HCT116 (cell line): ENCODE results near the gene SUSD4. TPM values are rescaled to one million over a fixed set of nuclear protein-coding genes. Genes with fewer than 3 reads are reported as not detected.

Experiments
- ATAC-seq: fragments of 200-7000 bp; cut with Tn5 transposase; 2 replicates; pipeline ENCODE4 v1.9.1; 2020; ENCODE audit warnings: mild to moderate bottlenecking, moderate library complexity
- BruUV-seq: library from RNA; stranded (reverse); fragments of 400-500 nt; replicated peaks from 2 replicates; lab custom pipeline; 2021; lab: Mats Ljungman, UMichigan
- CTCF ChIA-PET: fragments of 300-600 bp; sonication (Branson Sonifier 250); formaldehyde crosslinking; loops from one replicate; lab custom pipeline; 2021; ENCODE audit warnings: antibody characterized with exemption; lab: Charles Lee
- POLR2A ChIA-PET: fragments of 300-600, 350-600 bp; sonication (Branson Sonifier 250); formaldehyde crosslinking; loops from one replicate; lab custom pipeline; 2021; ENCODE audit warnings: antibody characterized with exemption; lab: Charles Lee
- RAD21 ChIA-PET, 2 experiments: fragments of 300-600 bp; sonication (Branson Sonifier 250); formaldehyde crosslinking; loops; one replicate each; lab custom pipeline; 2023; ENCODE audit warnings: low total read pairs in 2 of 2; ENCODE audit not compliant: uncharacterized antibody in 2 of 2, unreplicated experiment in 2 of 2, low non-redundant PET in 1 of 2; lab: Charles Lee
- DNase-seq: peaks from one replicate; pipeline ENCODE4 v3.0.0-alpha.2; 2010; ENCODE audit warnings: low read depth, low spot score
- H2AFZ ChIP-seq: fragments of 200-600 bp; shearing (Covaris generic), sonication (generic); 2 replicates; pipeline ENCODE4 v1.6.1; 2017; ENCODE audit warnings: low read depth, mixed run types, mixed read lengths, antibody characterized with exemption, low read length; ENCODE audit not compliant: poor library complexity, severe bottlenecking
- H3K27ac ChIP-seq: 2 replicates; pipeline ENCODE4 v1.5.1; 2012; ENCODE audit warnings: low read depth, low read length
- H3K27me3 ChIP-seq: fragments of 200-600 bp; sonication (generic); 2 replicates; pipeline ENCODE4 v1.6.1; 2016; ENCODE audit warnings: mixed run types, low read length, mixed read lengths; ENCODE audit not compliant: insufficient read depth
- H3K36me3 ChIP-seq, 2 experiments: fragments of 200-500 bp in 1 of 2; fragments of 200-600 bp in 1 of 2; sonication (Bioruptor generic) in 1 of 2; sonication (generic) in 1 of 2; 2 replicates each; pipeline versions ENCODE4 v1.5.1 to v1.6.1; 2014 to 2016; ENCODE audit warnings: low read length in 2 of 2, inconsistent platforms in 1 of 2, mixed read lengths in 1 of 2, mixed run types in 1 of 2; ENCODE audit not compliant: insufficient read depth in 2 of 2, control insufficient read depth in 1 of 2
- H3K4me1 ChIP-seq, 2 experiments: fragments of 200-600 bp in 1 of 2; sonication (generic) in 1 of 2; 2 replicates each; pipeline versions ENCODE4 v1.5.1 to v1.6.1; 2012 to 2017; ENCODE audit warnings: low read length in 2 of 2, inconsistent platforms in 1 of 2, mild to moderate bottlenecking in 1 of 2, mixed read lengths in 1 of 2, mixed run types in 1 of 2, moderate library complexity in 1 of 2; ENCODE audit not compliant: insufficient read depth in 2 of 2, control insufficient read depth in 1 of 2
- H3K4me2 ChIP-seq: fragments of 200-600 bp; sonication (generic); 2 replicates; pipeline ENCODE4 v1.6.1; 2017; ENCODE audit warnings: mixed run types, low read length, mixed read lengths
- H3K4me3 ChIP-seq, 2 experiments: fragments of 200-600 bp in 1 of 2; sonication (generic) in 1 of 2; replicated peaks in 1 of 2; 2 replicates each; pipeline ENCODE4 v1.5.1; 2011 to 2016; ENCODE audit warnings: low read length in 2 of 2, control low read depth in 1 of 2, low read depth in 1 of 2, mild to moderate bottlenecking in 1 of 2, mixed read lengths in 1 of 2, mixed run types in 1 of 2
- H3K79me2 ChIP-seq: fragments of 200-600 bp; sonication (generic); 2 replicates; pipeline ENCODE4 v1.6.1; 2017; ENCODE audit warnings: mild to moderate bottlenecking, mixed run types, low read length, moderate library complexity, mixed read lengths; ENCODE audit not compliant: insufficient read depth
- H3K9ac ChIP-seq: fragments of 200-600 bp; sonication (generic); 2 replicates; pipeline ENCODE4 v1.6.1; 2016; ENCODE audit warnings: low read length, mixed read lengths
- H3K9me2 ChIP-seq: fragments of 200-600 bp; sonication (generic), shearing (Covaris generic); 2 replicates; pipeline ENCODE4 v1.6.1; 2017; ENCODE audit warnings: mixed run types, mild to moderate bottlenecking, moderate library complexity; ENCODE audit not compliant: insufficient read depth
- H3K9me3 ChIP-seq, 2 experiments: fragments of 200-500 bp in 1 of 2; fragments of 200-600 bp in 1 of 2; sonication (Bioruptor generic) in 1 of 2; sonication (generic) in 1 of 2; 2 replicates each; pipeline ENCODE4 v1.6.1; 2014 to 2017; ENCODE audit warnings: low read length in 2 of 2, mixed read lengths in 2 of 2, inconsistent platforms in 1 of 2, low read depth in 1 of 2, mild to moderate bottlenecking in 1 of 2, mixed run types in 1 of 2, moderate library complexity in 1 of 2; ENCODE audit not compliant: control insufficient read depth in 1 of 2, insufficient read depth in 1 of 2
- H4K20me1 ChIP-seq: fragments of 200-600 bp; sonication (generic), shearing (Covaris generic); 2 replicates; pipeline ENCODE4 v1.6.1; 2017; ENCODE audit warnings: mixed run types, mild to moderate bottlenecking, moderate library complexity; ENCODE audit not compliant: insufficient read depth
- ATF3 ChIP-seq: IDR thresholded peaks from 2 replicates; pipeline ENCODE4 v1.6.1; 2012
- CEBPB ChIP-seq: IDR thresholded peaks from 2 replicates; pipeline ENCODE4 v1.6.1; 2012; ENCODE audit warnings: low read depth
- EGR1 ChIP-seq: IDR thresholded peaks from 2 replicates; pipeline ENCODE4 v1.6.1; 2012; ENCODE audit warnings: low read depth
- EZH2 ChIP-seq: fragments of 200-600 bp; sonication (generic); IDR thresholded peaks from 2 replicates; pipeline ENCODE4 v1.6.1; 2017; ENCODE audit warnings: antibody characterized with exemption, mixed run types
- EZH2phosphoT487 ChIP-seq: fragments of 200-600 bp; IDR thresholded peaks from 2 replicates; pipeline ENCODE4 v1.6.1; 2018; ENCODE audit warnings: antibody characterized with exemption, borderline replicate concordance
- FOSL1 ChIP-seq: IDR thresholded peaks from 2 replicates; pipeline ENCODE4 v1.6.1; 2012; ENCODE audit warnings: low read depth
- JUND ChIP-seq: IDR thresholded peaks from 2 replicates; pipeline ENCODE4 v1.6.1; 2012
- MAX ChIP-seq: IDR thresholded peaks from 2 replicates; pipeline ENCODE4 v1.6.1; 2012
- POLR2AphosphoS5 ChIP-seq: IDR thresholded peaks from 2 replicates; pipeline ENCODE4 v1.6.1; 2011; ENCODE audit warnings: mild to moderate bottlenecking, low read depth, low read length, moderate library complexity
- SIN3A ChIP-seq: IDR thresholded peaks from 2 replicates; pipeline ENCODE4 v1.6.1; 2012; ENCODE audit warnings: low read depth
- SRF ChIP-seq: IDR thresholded peaks from 2 replicates; pipeline ENCODE4 v1.6.1; 2012; ENCODE audit warnings: low read depth
- YY1 ChIP-seq: IDR thresholded peaks from 2 replicates; pipeline ENCODE4 v1.6.1; 2011; ENCODE audit warnings: low read length, low read depth, moderate library complexity, mild to moderate bottlenecking; ENCODE audit not compliant: insufficient replicate concordance; ENCODE audit errors: extremely low read depth
- ZBTB33 ChIP-seq: IDR thresholded peaks from 2 replicates; pipeline ENCODE4 v1.6.1; 2011; ENCODE audit warnings: mild to moderate bottlenecking, low read length, moderate library complexity; ENCODE audit not compliant: insufficient replicate concordance; ENCODE audit errors: extremely low read depth
- ZFX ChIP-seq: fragments of 450-650 bp; IDR thresholded peaks from 2 replicates; pipeline ENCODE4 v1.6.1; 2017
- intact Hi-C: fragments of 100-400 bp; cut with micrococcal nuclease; formaldehyde crosslinking; loops from 2 replicates; pipeline ENCODE4 v1.10.0; 2022
- total RNA-seq: library from RNA; stranded (reverse); gene quantifications from one replicate; pipeline ENCODE4 v1.2.1, GENCODE V29; 2021; ENCODE audit not compliant: unreplicated experiment

The SUSD4 gene
- total RNA-seq, 1 experiment from 2014 or later, result 0.59 TPM

GRCh38 chr1:223301371-223301770 lies 62.6 kb downstream of the SUSD4 start (continued):
- TF ChIP-seq EGR1, result no peak
- TF ChIP-seq ATF3, result no peak
- TF ChIP-seq FOSL1, result no peak
- TF ChIP-seq, all 23 proteins: peak for 0

GRCh38 chr1:223299553-223299952 lies 64.4 kb downstream of the SUSD4 start:
- Histone ChIP-seq H4K20me1 (no peaks in the 10 kb centered on the region), H2AFZ (no peak overlapping the region), H3K9me2 (no peaks in the 10 kb centered on the region), H3K27ac (no peak overlapping the region), H3K9ac (no peak overlapping the region), H3K4me2 (no peak overlapping the region), H3K79me2 (no peaks in the 10 kb centered on the region), H3K9me3 (peaks cover 0 to 7% of the 10 kb centered on the region in 2 experiments; a peak in 2 of 4 replicates), H3K36me3 (no peaks in the 10 kb centered on the region), H3K4me1 (no peaks in the 10 kb centered on the region), H3K4me3 (no peak overlapping the region), H3K27me3 (no peaks in the 10 kb centered on the region; the same call in 1 of the 2 replicates)
- POLR2A ChIA-PET, result no interaction called here
- intact Hi-C loops, result no loop called here
- BruUV-seq, result no TSS peak
- TF ChIP-seq EZH2 (no peak), YY1 (no peak), MAX (no peak), CEBPB (no peak), SRF (no peak), ZFX (no peak), ZBTB33 (no peak), JUND (no peak), EZH2phosphoT487 (no peak), POLR2AphosphoS5 (no peak), SIN3A (no peak)
- RAD21 ChIA-PET, result no interaction called here
- no peak for ATAC-seq
- no peak for DNase-seq
- CTCF ChIA-PET, result no interaction called here
